CD14-positive monocyte (primary cell): ENCODE results near the gene CUL2. TPM values are rescaled to one million over a fixed set of nuclear protein-coding genes. Genes with fewer than 3 reads are reported as not detected.
A peak's percentile ranks its signal among the peaks of the same experiment; 100 is the strongest.
"Not testable (repeated sequence)": the region's sequence is repeated elsewhere in the genome, so short reads cannot be mapped to it uniquely, and the experiment has no call there.

Experiments used
- DNase-seq, 3 donors: peaks; one replicate each; pipeline ENCODE4 v3.0.0-alpha.2; 2011 to 2022
- H2AFZ ChIP-seq: 2 replicates; pipeline ENCODE4 v1.6.0; 2012; ENCODE audit warnings: mild to moderate bottlenecking, low read depth, low read length, inconsistent platforms; ENCODE audit not compliant: insufficient read depth, poor library complexity, severe bottlenecking
- H3K27ac ChIP-seq, 2 donors: 1 replicate in 1 of 2; 2 replicates in 1 of 2; pipeline ENCODE4 v1.5.1; 2012 to 2013; ENCODE audit warnings: low read length in 2 of 2, control low read depth in 1 of 2, inconsistent platforms in 1 of 2, low read depth in 1 of 2, mild to moderate bottlenecking in 1 of 2
- H3K27me3 ChIP-seq, 2 donors: one replicate each; pipeline versions ENCODE4 v1.6.0 to v1.6.1; 2011 to 2013; ENCODE audit warnings: low read length in 2 of 2; ENCODE audit not compliant: control insufficient read depth in 2 of 2, insufficient read depth in 2 of 2
- H3K36me3 ChIP-seq, 2 donors: replicated peaks in 1 of 2; 1 replicate in 1 of 2; 2 replicates in 1 of 2; pipeline versions ENCODE4 v1.5.1 to v1.6.1; 2012 to 2013; ENCODE audit warnings: low read length in 2 of 2, control low read depth in 1 of 2, inconsistent platforms in 1 of 2, mild to moderate bottlenecking in 1 of 2; ENCODE audit not compliant: insufficient read depth in 2 of 2, control insufficient read depth in 1 of 2
- H3K4me1 ChIP-seq, 2 donors: 1 replicate in 1 of 2; 2 replicates in 1 of 2; pipeline versions ENCODE4 v1.5.1 to v1.6.1; 2012 to 2013; ENCODE audit warnings: low read length in 2 of 2, control low read depth in 1 of 2, inconsistent platforms in 1 of 2, mild to moderate bottlenecking in 1 of 2, moderate library complexity in 1 of 2; ENCODE audit not compliant: insufficient read depth in 2 of 2, control insufficient read depth in 1 of 2
- H3K4me2 ChIP-seq: replicated peaks from 2 replicates; pipeline ENCODE3; 2012; ENCODE audit warnings: low read length, moderate library complexity, mild to moderate bottlenecking; ENCODE audit not compliant: poor library complexity, severe bottlenecking; ENCODE audit errors: extremely low read depth
- H3K4me3 ChIP-seq, 3 experiments: fragments of 200-600 bp in 1 of 3; sonication (generic) in 1 of 3; replicated peaks in 1 of 3; 1 replicate in 2 of 3; 2 replicates in 1 of 3; pipeline ENCODE4 v1.5.1; 2011 to 2013; ENCODE audit warnings: low read length in 3 of 3, mild to moderate bottlenecking in 3 of 3, control low read depth in 2 of 3, low read depth in 2 of 3, inconsistent platforms in 1 of 3, moderate library complexity in 1 of 3
- H3K79me2 ChIP-seq: 2 replicates; pipeline ENCODE4 v1.6.0; 2012; ENCODE audit warnings: mild to moderate bottlenecking, control low read depth, inconsistent platforms, low read length, moderate library complexity; ENCODE audit not compliant: insufficient read depth
- H3K9ac ChIP-seq: 2 replicates; pipeline ENCODE4 v1.6.0; 2017; ENCODE audit warnings: low read length, mild to moderate bottlenecking; ENCODE audit not compliant: insufficient read depth, poor library complexity, severe bottlenecking
- H3K9me3 ChIP-seq, 2 donors: replicated peaks in 1 of 2; 1 replicate in 1 of 2; 2 replicates in 1 of 2; pipeline versions ENCODE4 v1.5.1 to v1.6.1; 2012 to 2013; ENCODE audit warnings: low read length in 2 of 2, control low read depth in 1 of 2; ENCODE audit not compliant: control insufficient read depth in 1 of 2, insufficient read depth in 1 of 2
- H4K20me1 ChIP-seq: 2 replicates; pipeline ENCODE4 v1.6.0; 2012; ENCODE audit warnings: mild to moderate bottlenecking, low read length, control low read depth, moderate library complexity; ENCODE audit not compliant: insufficient read depth
- H3K27ac Mint-ChIP-seq, 7 donors: one replicate each; pipeline ENCODE4 v1.8.0; 2020; ENCODE audit warnings: mild to moderate bottlenecking in 7 of 7, mixed read lengths in 7 of 7, moderate library complexity in 6 of 7, inconsistent platforms in 2 of 7
- H3K27me3 Mint-ChIP-seq, 3 donors: one replicate each; pipeline ENCODE4 v1.8.0; 2021 to 2022; ENCODE audit warnings: low read depth in 3 of 3, mild to moderate bottlenecking in 3 of 3, mixed read lengths in 3 of 3, moderate library complexity in 3 of 3, inconsistent platforms in 1 of 3
- H3K36me3 Mint-ChIP-seq, 2 donors: one replicate each; pipeline ENCODE4 v1.8.0; 2020; ENCODE audit warnings: mixed read lengths in 2 of 2, inconsistent platforms in 1 of 2, mild to moderate bottlenecking in 1 of 2
- H3K4me1 Mint-ChIP-seq: one replicate; pipeline ENCODE4 v1.8.0; 2020; ENCODE audit warnings: mild to moderate bottlenecking, mixed read lengths
- H3K4me3 Mint-ChIP-seq, 2 donors: one replicate each; pipeline ENCODE4 v1.8.0; 2020; ENCODE audit warnings: mild to moderate bottlenecking in 2 of 2, mixed read lengths in 2 of 2, moderate library complexity in 1 of 2
- H3K9me3 Mint-ChIP-seq, 7 donors: one replicate each; pipeline ENCODE4 v1.8.0; 2020 to 2022; ENCODE audit warnings: mixed read lengths in 7 of 7, mild to moderate bottlenecking in 6 of 7, moderate library complexity in 6 of 7, inconsistent platforms in 2 of 7
- WGBS: methylation state at CpG from one replicate; pipeline ENCODE4 v1.1.5; 2013; ENCODE audit warnings: missing lambda C conversion rate; ENCODE audit not compliant: insufficient coverage; 5-methylcytosine and 5-hydroxymethylcytosine counted together
- intact Hi-C, 2 donors: fragments of 100-400 bp; cut with micrococcal nuclease; formaldehyde crosslinking; loops; one replicate each; pipeline versions ENCODE4 v1.15.0 to v1.15.1; 2023
- polyA plus RNA-seq, 3 donors: library from polyadenylated mRNA; depleted of rRNA in 1 of 3; unstranded in 2 of 3; stranded (reverse) in 1 of 3; fragments of 300-500 nt in 2 of 3; fragments of >200 nt in 1 of 3; fragmentation: Illumina TruSeq in 2 of 3; gene quantifications; 1 replicate in 2 of 3; 2 replicates in 1 of 3; pipeline ENCODE4 v1.2.3, GENCODE V29; 2012 to 2021

The CUL2 gene
- polyA plus RNA-seq, 3 donors, result 10.2 to 22.8 (median 12.9) TPM

GRCh38 chr10:34974364-34975065 lies 115.6 kb downstream of the CUL2 start:
- H3K4me1 Mint-ChIP-seq, intact Hi-C loops: not testable (repeated sequence)
- 94% methylated on average over 5 of the region's 8 CpGs for WGBS

GRCh38 chr10:34973757-34974156 lies 116.4 kb downstream of the CUL2 start:
- DNase-seq, H3K4me3 Mint-ChIP-seq, H3K27ac ChIP-seq, H3K79me2 ChIP-seq, H3K36me3 Mint-ChIP-seq, H2AFZ ChIP-seq, H3K27me3 ChIP-seq, H4K20me1 ChIP-seq, H3K9ac ChIP-seq, H3K4me1 ChIP-seq, H3K27ac Mint-ChIP-seq, H3K4me1 Mint-ChIP-seq, intact Hi-C loops, H3K4me2 ChIP-seq, H3K36me3 ChIP-seq, H3K27me3 Mint-ChIP-seq, H3K4me3 ChIP-seq: not testable (repeated sequence)
- H3K9me3 Mint-ChIP-seq, result peaks cover 24 to 55% (median 32%) of the 10 kb centered on the region in 7 donors
- H3K9me3 ChIP-seq, result peaks cover 17 to 38% of the 10 kb centered on the region in 2 donors
- WGBS, result 100% methylated on average over 2 of the region's 3 CpGs

More at GRCh38 chr10:34974364-34975065, 115.6 kb downstream of the CUL2 start:
- Mint-ChIP-seq H3K9me3 (peaks cover 24 to 52% (median 33%) of the 10 kb centered on the region in 7 donors), H3K27ac (peak overlapping the region in 1 of 7 donors; percentile 51)
- H3K36me3 Mint-ChIP-seq, H2AFZ ChIP-seq, H3K27me3 ChIP-seq, H3K27me3 Mint-ChIP-seq, H3K4me1 ChIP-seq, H3K4me3 Mint-ChIP-seq, H3K79me2 ChIP-seq, H3K36me3 ChIP-seq, H4K20me1 ChIP-seq, DNase-seq, H3K4me2 ChIP-seq, H3K9ac ChIP-seq, H3K4me3 ChIP-seq, H3K27ac ChIP-seq: not testable (repeated sequence)
- peaks cover 17 to 38% of the 10 kb centered on the region in 2 donors for H3K9me3 ChIP-seq

- H3K27me3 Mint-ChIP-seq, H3K4me1 Mint-ChIP-seq, H3K9ac ChIP-seq: not testable (repeated sequence)
Observed at GRCh38 chr10:34973121-34973520, 117.0 kb downstream of the CUL2 start.

GRCh38 chr10:34972591-34972990 lies 117.5 kb downstream of the CUL2 start:
- intact Hi-C loops, H3K27me3 Mint-ChIP-seq, H3K79me2 ChIP-seq, H3K27ac ChIP-seq, H3K36me3 ChIP-seq, H2AFZ ChIP-seq, H3K4me3 Mint-ChIP-seq, H4K20me1 ChIP-seq, H3K4me3 ChIP-seq, DNase-seq, H3K4me1 ChIP-seq, H3K9ac ChIP-seq, H3K36me3 Mint-ChIP-seq, H3K4me2 ChIP-seq, H3K27me3 ChIP-seq, H3K4me1 Mint-ChIP-seq, H3K27ac Mint-ChIP-seq: not testable (repeated sequence)
- peaks cover 21 to 49% (median 30%) of the 10 kb centered on the region in 7 donors for H3K9me3 Mint-ChIP-seq
- WGBS, result 75% methylated on average over 2 of the region's 2 CpGs
- peaks cover 17 to 33% of the 10 kb centered on the region in 2 donors for H3K9me3 ChIP-seq

More at GRCh38 chr10:34973121-34973520, 117.0 kb downstream of the CUL2 start:
- H3K9me3 Mint-ChIP-seq, result peaks cover 22 to 52% (median 32%) of the 10 kb centered on the region in 7 donors
- H3K36me3 ChIP-seq, H2AFZ ChIP-seq, intact Hi-C loops, H3K4me3 Mint-ChIP-seq, H3K27ac Mint-ChIP-seq, H3K27ac ChIP-seq, H3K4me2 ChIP-seq, H3K79me2 ChIP-seq, H3K4me3 ChIP-seq, H3K36me3 Mint-ChIP-seq, DNase-seq, H3K27me3 ChIP-seq, H3K4me1 ChIP-seq, H4K20me1 ChIP-seq: not testable (repeated sequence)
- WGBS, result 87% methylated on average over 4 of the region's 9 CpGs
- peaks cover 17 to 36% of the 10 kb centered on the region in 2 donors for H3K9me3 ChIP-seq
